ENCODE data around the gene TEX35.

GRCh38 chr1:178536844-178537371, 24.0 kb downstream of the TEX35 start:
- TF ChIP-seq CTCF (IDR thresholded peaks at IDR 0.05) (no peak), POLR2A (IDR thresholded peaks at IDR 0.05) (no peak)

Measured in testis (tissue), 2 donors.